GM12892 (cell line): ENCODE results near the gene FANCB.

Experiments used
- POLR2A ChIP-seq: IDR thresholded peaks from 2 replicates; pipeline ENCODE4 v1.6.1; 2011; ENCODE audit warnings: low read depth, low read length, control low read depth
- TAF1 ChIP-seq: IDR thresholded peaks from 2 replicates; pipeline ENCODE4 v1.6.1; 2011; ENCODE audit warnings: low read depth, mild to moderate bottlenecking, control low read depth, low read length, borderline replicate concordance

GRCh38 chrX:14886252-14886651 lies 13.4 kb upstream of the FANCB start:
- no peak for TF ChIP-seq TAF1
- no peak for TF ChIP-seq POLR2A
